ENCODE results near the gene JARID2.

GRCh38 chr6:15402406-15403045, 156.7 kb downstream of the JARID2 start:
- TF ChIP-seq, protein P1, sequence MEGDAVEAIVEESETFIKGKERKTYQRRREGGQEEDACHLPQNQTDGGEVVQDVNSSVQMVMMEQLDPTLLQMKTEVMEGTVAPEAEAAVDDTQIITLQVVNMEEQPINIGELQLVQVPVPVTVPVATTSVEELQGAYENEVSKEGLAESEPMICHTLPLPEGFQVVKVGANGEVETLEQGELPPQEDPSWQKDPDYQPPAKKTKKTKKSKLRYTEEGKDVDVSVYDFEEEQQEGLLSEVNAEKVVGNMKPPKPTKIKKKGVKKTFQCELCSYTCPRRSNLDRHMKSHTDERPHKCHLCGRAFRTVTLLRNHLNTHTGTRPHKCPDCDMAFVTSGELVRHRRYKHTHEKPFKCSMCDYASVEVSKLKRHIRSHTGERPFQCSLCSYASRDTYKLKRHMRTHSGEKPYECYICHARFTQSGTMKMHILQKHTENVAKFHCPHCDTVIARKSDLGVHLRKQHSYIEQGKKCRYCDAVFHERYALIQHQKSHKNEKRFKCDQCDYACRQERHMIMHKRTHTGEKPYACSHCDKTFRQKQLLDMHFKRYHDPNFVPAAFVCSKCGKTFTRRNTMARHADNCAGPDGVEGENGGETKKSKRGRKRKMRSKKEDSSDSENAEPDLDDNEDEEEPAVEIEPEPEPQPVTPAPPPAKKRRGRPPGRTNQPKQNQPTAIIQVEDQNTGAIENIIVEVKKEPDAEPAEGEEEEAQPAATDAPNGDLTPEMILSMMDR (IDR thresholded peaks at IDR 0.05): no peak
- TF ChIP-seq JUN (CRISPR knock-in tag; IDR thresholded peaks at IDR 0.05): no peak
- TF ChIP-seq, protein P2, sequence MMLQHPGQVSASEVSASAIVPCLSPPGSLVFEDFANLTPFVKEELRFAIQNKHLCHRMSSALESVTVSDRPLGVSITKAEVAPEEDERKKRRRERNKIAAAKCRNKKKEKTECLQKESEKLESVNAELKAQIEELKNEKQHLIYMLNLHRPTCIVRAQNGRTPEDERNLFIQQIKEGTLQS (CRISPR knock-in tag; conservative IDR thresholded peaks at IDR 0.05): no peak
- no peak for TF ChIP-seq ELF4 (CRISPR knock-in tag; IDR thresholded peaks at IDR 0.05; ENCODE audit: low read depth)
- TF ChIP-seq NR2C2 (CRISPR knock-in tag; IDR thresholded peaks at IDR 0.05): no peak
- no peak for TF ChIP-seq FOXJ3 (CRISPR knock-in tag; IDR thresholded peaks at IDR 0.05; ENCODE audit: borderline replicate concordance)
- no peak for TF ChIP-seq ZNF263 (CRISPR knock-in tag; IDR thresholded peaks at IDR 0.05; ENCODE audit: low read depth)
- TF ChIP-seq NFYB (CRISPR knock-in tag; conservative IDR thresholded peaks at IDR 0.05; ENCODE audit: low read depth): no peak

All from WTC11 (cell line).